Skin of body (tissue), 2 donors: ENCODE measurements around the gene SLC36A1. TPM values are rescaled to one million over a fixed set of nuclear protein-coding genes. Genes with fewer than 3 reads are reported as not detected.
"Not testable (repeated sequence)": the region's sequence is repeated elsewhere in the genome, so short reads cannot be mapped to it uniquely, and the experiment has no call there.

ENCODE experiments used
- DNase-seq: peaks from one replicate; lab custom pipeline; 2025; lab: John Stamatoyannopoulos, UW
- total RNA-seq: library from RNA; depleted of rRNA; stranded (reverse); fragments of >200 nt; gene quantifications from one replicate; pipeline ENCODE4 v1.2.3, GENCODE V29; 2014

Gene SLC36A1
- total RNA-seq, result 3.9 TPM

DNA sequence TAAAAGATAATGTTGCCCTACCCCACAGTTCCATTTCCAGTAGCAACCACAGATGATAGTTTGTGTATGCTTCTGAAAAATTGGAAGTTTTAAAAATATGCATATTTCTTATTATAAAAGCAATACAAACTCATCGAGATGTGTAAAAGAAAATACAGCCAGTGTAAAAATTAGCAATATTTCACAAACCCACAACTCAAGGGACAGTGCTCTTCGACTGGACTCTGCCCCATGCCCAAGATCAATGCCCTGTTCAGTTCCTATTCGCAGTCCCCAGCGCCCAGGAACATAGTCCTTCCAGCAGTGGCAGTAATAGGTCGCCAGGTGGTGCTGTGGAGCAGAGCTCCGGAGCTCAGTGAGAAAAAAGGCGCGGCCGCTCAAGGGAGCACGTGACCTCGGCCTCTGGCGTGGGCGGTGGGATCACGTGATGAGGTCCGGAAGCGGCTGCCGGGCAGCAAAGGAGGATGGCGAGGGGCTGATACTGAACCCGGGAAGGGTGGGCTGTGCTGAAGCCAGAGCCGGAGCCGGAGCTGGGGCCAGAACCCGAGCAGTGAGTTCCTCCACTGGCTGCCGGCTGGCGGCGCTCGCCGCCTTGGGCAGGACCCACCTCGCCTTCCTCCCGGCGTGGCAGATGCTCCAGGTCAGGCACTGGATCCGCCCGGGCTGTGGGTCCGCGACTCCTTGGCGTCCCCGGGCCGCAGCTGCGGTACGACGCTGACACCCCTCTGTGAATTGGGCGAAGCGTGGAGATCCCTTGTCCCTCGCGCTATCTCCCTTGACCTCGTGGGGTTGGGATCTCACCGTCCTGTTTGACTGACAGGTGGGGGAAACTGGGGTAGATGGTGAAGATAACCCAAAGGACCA lies at the start of gene SLC36A1:
TSS of gene SLC36A1 (plus strand) at position 430 of the 864 bp plus-strand sequence. CDS start 11,190 bp downstream, outside the sequence.
- DNase-seq, result peak; percentile 90

GRCh38 chr5:151405334-151406160 lies 41.9 kb upstream of the SLC36A1 start:
- no peak for DNase-seq

DNA sequence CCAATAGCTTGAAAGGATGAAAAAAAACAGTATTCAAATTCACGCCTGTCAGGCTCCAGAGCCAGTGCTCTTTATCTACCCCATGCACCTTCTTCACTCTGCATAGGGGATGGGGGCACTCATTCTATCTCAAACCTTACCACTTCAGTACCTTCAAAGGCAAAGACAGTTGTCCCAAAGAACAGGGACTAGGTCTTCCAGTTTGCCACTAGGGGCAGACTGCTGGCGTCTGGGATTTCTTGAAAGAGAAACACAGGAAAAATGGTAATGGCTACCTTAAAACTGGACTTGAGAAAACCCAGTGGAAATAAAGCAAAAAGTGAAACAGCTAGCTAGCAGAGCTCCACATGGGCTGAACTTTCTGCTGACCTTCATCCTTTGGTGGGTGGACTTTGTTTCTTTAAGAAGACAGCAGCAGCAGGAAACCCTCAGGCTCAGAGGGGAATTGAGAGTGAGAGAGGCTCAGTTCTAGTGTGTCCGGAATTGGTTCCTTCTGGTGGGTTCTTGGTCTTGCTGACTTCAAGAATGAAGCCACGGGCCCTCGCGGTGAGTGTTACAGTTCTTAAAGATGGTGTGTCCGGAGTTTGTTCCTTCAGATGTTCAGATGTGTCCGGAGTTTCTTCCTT lies 41.0 kb upstream of the SLC36A1 start:
- DNase-seq, result no peak

- DNase-seq, result peak; percentile 11
Observed at GRCh38 chr5:151408591-151409230, 38.7 kb upstream of the SLC36A1 start.

- DNase-seq, result no peak
Observed at GRCh38 chr5:151413800-151414199, 33.6 kb upstream of the SLC36A1 start.

DNA sequence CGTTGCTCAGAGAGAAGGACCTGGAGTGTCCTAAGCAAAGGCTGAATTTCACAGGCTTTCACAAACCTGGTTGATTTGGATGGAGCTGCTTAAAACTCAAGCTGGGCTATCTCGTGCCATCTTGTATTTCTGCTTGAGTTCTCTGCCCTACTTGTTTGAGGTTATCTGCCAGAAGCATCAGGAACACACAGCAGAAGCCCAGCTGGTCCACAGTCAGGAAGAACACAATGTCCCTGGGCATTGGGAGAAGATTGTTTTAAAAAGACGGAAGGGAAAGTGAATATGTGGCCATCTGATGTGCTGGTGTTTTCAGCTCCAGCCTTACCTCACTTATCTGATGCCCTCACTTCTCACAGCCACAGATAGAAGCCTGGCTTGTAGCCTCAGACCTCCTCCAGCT lies 32.9 kb upstream of the SLC36A1 start:
- no peak for DNase-seq

DNA sequence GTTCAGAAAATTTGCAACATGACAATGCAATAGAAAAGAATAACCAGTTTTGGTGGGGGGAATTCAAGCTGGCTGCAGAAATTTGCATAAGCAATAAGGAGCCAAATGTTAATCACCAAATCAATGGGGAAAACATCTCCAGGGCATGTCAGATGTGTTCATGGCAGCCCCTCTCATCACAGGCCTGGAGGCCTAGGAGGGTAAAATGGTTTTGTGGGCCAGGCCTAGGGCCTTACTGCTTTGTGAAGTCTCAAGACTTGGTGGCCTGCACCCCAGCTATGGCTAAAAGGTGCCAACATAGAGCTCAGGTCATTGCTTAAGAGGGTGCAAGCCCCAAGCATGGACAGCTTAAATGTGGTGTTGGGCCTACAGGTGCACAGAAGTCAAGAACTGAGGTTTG lies 29.7 kb upstream of the SLC36A1 start:
- DNase-seq, result no peak

- no peak for DNase-seq
Observed at GRCh38 chr5:151420127-151420526, 27.3 kb upstream of the SLC36A1 start.

DNA sequence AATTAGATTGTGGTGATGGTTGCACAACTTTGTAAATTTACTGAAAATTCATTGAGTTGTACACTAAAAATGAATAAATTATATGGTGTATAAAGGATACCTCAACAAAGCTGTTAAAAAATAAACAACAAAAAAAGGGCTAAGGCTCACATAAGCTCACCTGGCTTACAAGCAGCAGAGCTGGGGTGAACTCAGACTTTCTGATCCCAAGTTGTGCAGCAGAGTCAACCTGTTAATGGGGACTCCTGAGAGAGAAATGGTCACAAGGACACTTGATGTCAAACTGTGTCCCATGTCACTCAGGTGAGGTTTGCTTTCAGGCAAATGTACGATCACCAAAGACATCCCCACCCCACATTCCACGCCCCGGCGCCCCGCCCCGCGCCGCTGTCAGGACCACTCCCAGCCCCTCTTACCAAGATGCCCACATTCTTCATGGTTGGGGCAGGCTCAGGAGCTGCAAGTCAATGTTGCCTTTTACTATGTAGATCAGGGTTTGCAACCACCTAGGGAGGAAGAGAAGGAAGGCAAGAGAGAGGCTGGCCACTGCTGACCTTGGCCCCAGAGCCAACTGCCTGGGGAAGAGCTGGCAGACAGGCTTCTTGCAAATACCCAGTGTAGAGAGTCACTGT lies 22.4 kb upstream of the SLC36A1 start:
- DNase-seq, result no peak

DNA sequence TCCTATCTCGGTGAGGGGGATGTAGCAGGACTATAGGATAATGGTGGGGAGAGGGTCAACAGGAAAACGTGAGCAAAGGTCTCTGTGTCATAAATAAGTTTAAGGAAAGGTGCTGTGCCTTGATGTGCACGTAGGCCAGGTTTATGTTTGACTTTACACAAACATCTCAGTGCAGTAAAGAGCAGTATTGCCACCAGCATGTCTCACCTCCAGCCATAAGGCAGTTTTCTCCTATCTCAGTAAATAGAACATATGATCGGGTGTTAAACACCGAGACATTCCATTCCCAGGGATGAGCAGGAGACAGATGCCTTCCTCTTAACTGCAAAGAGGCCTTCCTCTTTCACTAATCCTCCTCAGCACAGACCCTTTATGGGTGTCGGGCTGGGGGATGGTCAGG lies 21.1 kb upstream of the SLC36A1 start:
- DNase-seq, result not testable (repeated sequence)

- no peak for DNase-seq
Observed at GRCh38 chr5:151427258-151427657, 20.1 kb upstream of the SLC36A1 start.

DNA sequence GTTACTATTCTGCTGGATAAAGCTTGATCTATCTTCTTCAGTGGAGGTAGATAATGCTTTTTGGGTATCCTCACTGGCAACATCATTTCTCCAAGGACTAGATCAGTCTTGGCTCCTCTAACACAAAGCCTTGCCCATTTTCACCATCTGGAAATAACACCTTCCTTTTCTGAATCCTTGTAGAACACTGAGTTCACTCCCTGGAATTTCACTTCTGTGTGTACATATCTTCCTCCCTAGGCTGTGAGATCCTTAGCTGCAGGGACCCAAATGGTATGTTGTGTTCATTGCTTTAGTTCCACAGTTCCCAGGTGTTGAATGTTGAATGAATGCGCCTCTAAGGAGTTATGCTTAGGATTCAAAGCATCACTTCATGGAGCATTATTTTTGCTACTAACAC lies 16.7 kb upstream of the SLC36A1 start:
- no peak for DNase-seq

DNA sequence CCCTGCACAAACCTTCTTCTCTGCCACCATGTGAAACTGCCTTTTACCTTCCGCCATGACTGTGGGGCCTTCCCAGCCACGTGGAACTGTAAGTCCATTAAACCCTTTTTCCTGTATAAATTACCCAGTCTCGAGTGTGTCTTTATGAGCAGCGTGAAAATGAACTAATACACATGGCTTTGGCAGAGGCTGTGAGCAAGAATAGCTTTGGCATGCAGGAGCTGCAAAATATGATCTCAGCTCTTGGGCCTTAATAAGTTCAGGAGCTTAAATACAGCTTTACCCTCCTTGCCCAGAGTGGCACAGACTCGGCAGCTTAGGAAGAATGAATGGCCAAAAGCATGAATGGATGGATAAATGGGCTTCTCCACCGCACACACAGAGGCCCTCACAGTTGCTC lies 15.7 kb upstream of the SLC36A1 start:
- no peak for DNase-seq

DNA sequence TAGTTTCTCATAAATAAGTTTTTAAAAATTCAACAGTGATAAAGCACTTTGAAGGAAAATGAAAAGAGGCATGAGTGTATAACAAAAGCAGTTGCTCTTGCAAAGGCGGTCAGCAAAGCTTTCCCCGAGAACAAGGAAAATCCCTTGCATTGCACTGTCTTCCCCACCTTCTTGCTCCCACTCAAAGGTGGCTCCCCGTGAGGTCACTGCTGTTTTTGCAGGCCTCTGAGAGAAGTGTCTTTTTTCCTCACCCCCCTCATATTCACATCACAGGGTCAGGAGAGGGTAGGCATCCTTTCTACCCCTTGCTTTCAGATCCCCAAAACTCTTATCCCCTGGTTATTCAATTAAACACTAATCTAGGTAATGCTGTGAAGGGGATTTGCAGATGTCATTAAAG lies 15.2 kb upstream of the SLC36A1 start:
- no peak for DNase-seq

GRCh38 chr5:151434570-151435237 lies 12.7 kb upstream of the SLC36A1 start:
- no peak for DNase-seq

DNA sequence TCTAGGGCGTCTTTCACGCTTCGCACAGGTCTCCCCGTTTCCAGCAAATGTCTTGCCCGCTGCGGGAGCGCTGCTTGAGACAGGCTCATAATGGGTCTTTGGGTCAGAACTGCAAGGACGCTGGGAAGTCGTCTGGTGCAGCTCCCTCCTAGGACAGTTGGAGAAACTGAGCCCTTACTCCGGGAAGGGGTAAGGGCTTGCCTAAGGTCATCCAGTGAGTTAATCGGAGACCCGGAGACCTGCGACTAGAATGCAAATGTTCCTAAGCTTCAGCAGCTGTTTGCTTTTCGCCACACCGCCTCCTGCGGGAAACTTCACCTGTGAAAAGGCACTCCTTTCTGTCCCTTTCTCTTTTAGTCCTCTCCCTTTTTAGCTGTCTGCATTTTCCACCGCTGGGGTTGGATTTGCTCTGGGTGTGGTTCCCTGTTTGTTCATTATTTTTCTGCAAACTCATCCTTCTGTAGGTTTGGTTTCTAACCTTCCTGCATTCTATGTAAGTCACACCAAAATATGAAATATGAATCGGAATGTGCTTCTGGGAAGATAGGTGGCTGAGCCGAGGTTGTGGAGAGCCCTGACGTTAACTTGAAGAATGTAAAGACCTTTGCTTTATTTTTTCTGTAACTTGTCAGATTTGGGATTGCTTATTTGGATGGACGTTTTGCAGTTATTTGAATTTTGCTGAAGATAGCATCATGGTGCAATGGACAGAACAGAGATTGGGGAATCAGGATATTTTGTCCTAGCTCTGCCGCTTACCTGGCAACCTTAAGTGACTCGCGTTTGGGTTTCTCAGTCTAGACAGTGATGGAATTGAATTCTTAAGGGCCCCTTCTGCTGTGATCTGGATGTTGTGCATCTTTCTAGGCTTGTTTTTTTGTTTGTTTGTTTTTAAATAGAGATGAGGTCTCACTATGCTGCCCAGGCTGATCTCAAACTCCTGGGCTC lies 909 bp downstream of the SLC36A1 start:
- no peak for DNase-seq

DNA sequence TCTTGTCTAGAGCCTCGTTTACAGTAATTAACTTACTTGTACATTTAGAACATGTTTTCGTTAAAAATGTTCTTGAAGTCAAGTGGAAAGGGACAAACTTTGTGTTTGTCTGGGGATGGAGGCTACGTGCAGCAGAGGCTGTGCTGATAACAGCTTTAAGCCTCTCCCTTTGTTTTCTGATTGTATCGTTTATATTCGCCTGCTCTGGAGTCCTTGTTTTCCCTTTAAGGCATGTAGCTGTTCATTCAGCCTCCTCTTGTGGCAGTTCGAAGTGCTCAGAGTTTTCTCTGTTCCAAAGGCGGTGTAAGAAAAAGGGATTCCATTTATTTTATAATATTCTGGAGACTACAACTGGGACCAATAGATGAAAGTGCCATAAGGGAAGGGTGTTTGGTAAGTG lies 1.9 kb downstream of the SLC36A1 start:
- DNase-seq, result no peak

GRCh38 chr5:151449839-151450238 lies 2.4 kb downstream of the SLC36A1 start:
- no peak for DNase-seq

DNA sequence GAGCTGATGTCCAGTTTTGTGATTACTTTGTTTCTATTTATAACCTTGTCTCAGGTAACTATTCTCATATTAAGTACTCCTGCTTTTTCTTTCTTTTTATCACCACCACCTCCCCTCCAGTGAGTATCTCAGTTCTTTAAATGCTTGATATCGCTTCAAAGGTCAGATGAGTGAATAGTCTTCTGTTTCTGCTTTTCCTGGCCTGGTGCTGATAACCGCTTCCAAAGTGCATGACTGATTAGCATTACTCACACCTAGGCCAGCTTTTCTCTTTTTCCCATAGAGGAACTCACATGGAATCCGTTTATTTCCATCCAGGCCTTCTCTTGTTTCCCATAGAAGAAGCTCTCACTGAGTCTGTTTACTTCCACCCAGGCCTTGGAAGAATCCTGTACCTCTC lies 3.2 kb downstream of the SLC36A1 start:
- DNase-seq, result no peak
